ENCODE measurements around the gene OSBPL2. TPM values are rescaled to one million over a fixed set of nuclear protein-coding genes. Genes with fewer than 3 reads are reported as not detected.
A peak's percentile ranks its signal among the peaks of the same experiment; 100 is the strongest.

Gene OSBPL2
- total RNA-seq, 3 donors from 2014 or later (not counting 1 experiment from before 2014, with no cell fraction given) = 77.9 to 112 (median 104) TPM

DNA sequence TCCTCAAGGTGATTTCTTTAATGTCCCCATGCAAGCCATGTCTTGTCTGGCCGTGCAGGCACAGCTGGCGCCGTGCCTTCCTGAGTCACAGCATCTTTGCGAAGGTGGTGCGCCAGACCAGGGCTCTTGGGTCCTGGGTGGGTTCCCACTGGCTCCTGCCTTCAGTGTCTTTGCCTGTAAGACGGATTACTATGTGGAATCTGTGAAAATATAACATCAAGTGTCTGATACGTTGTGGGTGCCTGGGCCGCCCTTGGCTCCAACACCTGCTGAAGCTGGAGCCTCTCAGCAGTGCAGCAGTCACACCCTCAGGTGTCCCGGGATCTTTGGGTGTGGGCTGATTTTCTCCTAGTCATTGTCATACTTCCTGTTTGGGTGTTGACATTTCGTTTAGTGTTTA, 3.2 kb downstream of the OSBPL2 start:
- H3K9me3 ChIP-seq (ENCODE audit: control insufficient read depth, insufficient read depth, low read length) = no peaks in the 10 kb centered on the region
- intact Hi-C loops (cut with micrococcal nuclease) = no loop called here
- H3K27ac Mint-ChIP-seq = peak overlapping the region; percentile 65 to 82
- TF ChIP-seq, protein P1, sequence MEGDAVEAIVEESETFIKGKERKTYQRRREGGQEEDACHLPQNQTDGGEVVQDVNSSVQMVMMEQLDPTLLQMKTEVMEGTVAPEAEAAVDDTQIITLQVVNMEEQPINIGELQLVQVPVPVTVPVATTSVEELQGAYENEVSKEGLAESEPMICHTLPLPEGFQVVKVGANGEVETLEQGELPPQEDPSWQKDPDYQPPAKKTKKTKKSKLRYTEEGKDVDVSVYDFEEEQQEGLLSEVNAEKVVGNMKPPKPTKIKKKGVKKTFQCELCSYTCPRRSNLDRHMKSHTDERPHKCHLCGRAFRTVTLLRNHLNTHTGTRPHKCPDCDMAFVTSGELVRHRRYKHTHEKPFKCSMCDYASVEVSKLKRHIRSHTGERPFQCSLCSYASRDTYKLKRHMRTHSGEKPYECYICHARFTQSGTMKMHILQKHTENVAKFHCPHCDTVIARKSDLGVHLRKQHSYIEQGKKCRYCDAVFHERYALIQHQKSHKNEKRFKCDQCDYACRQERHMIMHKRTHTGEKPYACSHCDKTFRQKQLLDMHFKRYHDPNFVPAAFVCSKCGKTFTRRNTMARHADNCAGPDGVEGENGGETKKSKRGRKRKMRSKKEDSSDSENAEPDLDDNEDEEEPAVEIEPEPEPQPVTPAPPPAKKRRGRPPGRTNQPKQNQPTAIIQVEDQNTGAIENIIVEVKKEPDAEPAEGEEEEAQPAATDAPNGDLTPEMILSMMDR (IDR thresholded peaks at IDR 0.05) = no peak
- no peak overlapping the region for H3K4me3 ChIP-seq (ENCODE audit: low read length)
- no peaks in the 10 kb centered on the region for H3K9me3 Mint-ChIP-seq
- peaks cover 10% of the 10 kb centered on the region for H3K36me3 ChIP-seq (ENCODE audit: control insufficient read depth, insufficient read depth, low read length)
- 90% methylated on average over 10 of the region's 10 CpGs for WGBS (ENCODE audit: insufficient coverage)
- H3K4me3 Mint-ChIP-seq = peak overlapping the region; percentile 61
- ATAC-seq (no peak), DNase-seq (no peak)
- H3K4me1 ChIP-seq (ENCODE audit: control insufficient read depth, insufficient read depth, low read length) = peaks cover 69% of the 10 kb centered on the region
- no peaks in the 10 kb centered on the region for H3K27me3 ChIP-seq (ENCODE audit: control insufficient read depth, insufficient read depth, low read length)
- peaks cover 72% of the 10 kb centered on the region in 2 donors for H3K4me1 Mint-ChIP-seq
- no peaks in the 10 kb centered on the region for H3K27me3 Mint-ChIP-seq (ENCODE audit: low read depth in 2 of 2)
- no peak overlapping the region for H3K27ac ChIP-seq (ENCODE audit: low read length)
- no peaks in the 10 kb centered on the region for H3K36me3 Mint-ChIP-seq

DNA sequence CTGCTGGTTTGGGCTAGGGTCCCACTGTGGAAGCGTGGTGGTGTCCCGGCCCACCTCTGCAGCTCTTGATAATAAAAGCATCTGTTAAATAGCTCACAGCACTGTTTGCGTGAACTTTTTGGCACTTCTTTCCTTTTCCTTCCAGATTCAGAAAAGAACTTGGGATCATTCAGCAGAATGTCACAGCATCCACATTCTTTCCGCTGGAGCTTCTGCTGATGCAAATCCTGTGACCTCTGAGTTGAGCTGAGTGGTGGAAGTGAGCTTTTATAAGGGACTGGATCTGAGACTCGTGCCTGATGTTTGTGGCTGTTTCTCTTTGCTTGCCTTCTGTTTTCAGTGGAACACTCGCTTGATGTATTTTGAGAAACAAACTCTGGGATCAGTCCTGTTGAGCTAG, 3.9 kb downstream of the OSBPL2 start:
- TF ChIP-seq, protein P1 (IDR thresholded peaks at IDR 0.05) = no peak
- Mint-ChIP-seq H3K27me3 (ENCODE audit: low read depth in 2 of 2) (no peaks in the 10 kb centered on the region), H3K27ac (peak overlapping the region; percentile 65 to 82), H3K9me3 (no peaks in the 10 kb centered on the region), H3K4me3 (peak overlapping the region; percentile 52), H3K4me1 (peaks cover 78 to 79% of the 10 kb centered on the region in 2 donors), H3K36me3 (no peaks in the 10 kb centered on the region)
- Histone ChIP-seq H3K4me3 (ENCODE audit: low read length) (no peak overlapping the region), H3K9me3 (ENCODE audit: control insufficient read depth, insufficient read depth, low read length) (no peaks in the 10 kb centered on the region), H3K4me1 (ENCODE audit: control insufficient read depth, insufficient read depth, low read length) (peaks cover 75% of the 10 kb centered on the region), H3K36me3 (ENCODE audit: control insufficient read depth, insufficient read depth, low read length) (peaks cover 10% of the 10 kb centered on the region), H3K27ac (ENCODE audit: low read length) (no peak overlapping the region), H3K27me3 (ENCODE audit: control insufficient read depth, insufficient read depth, low read length) (no peaks in the 10 kb centered on the region)
- ATAC-seq = no peak
- no peak for DNase-seq
- WGBS (ENCODE audit: insufficient coverage) = 95% methylated on average over 6 of the region's 6 CpGs
- intact Hi-C loops (cut with micrococcal nuclease) = no loop called here

- intact Hi-C loops (cut with micrococcal nuclease) = no loop called here
- H3K36me3 ChIP-seq (ENCODE audit: control insufficient read depth, insufficient read depth, low read length) = peaks cover 10% of the 10 kb centered on the region
- DNase-seq = no peak
Observed at GRCh38 chr20:62243106-62243505, 4.8 kb downstream of the OSBPL2 start.

More at GRCh38 chr20:62243106-62243505, 4.8 kb downstream of the OSBPL2 start:
- no peaks in the 10 kb centered on the region for H3K9me3 ChIP-seq (ENCODE audit: control insufficient read depth, insufficient read depth, low read length)
- no peak overlapping the region for H3K4me3 ChIP-seq (ENCODE audit: low read length)
- no peaks in the 10 kb centered on the region for H3K27me3 ChIP-seq (ENCODE audit: control insufficient read depth, insufficient read depth, low read length)
- no peaks in the 10 kb centered on the region for H3K27me3 Mint-ChIP-seq (ENCODE audit: low read depth in 2 of 2)
- peaks cover 70% of the 10 kb centered on the region for H3K4me1 ChIP-seq (ENCODE audit: control insufficient read depth, insufficient read depth, low read length)
- no peak overlapping the region for H3K4me3 Mint-ChIP-seq
- ATAC-seq = no peak
- H3K27ac ChIP-seq (ENCODE audit: low read length) = no peak overlapping the region
- WGBS (ENCODE audit: insufficient coverage) = 87% methylated on average over 22 of the region's 22 CpGs
- no peaks in the 10 kb centered on the region for H3K9me3 Mint-ChIP-seq
- H3K36me3 Mint-ChIP-seq = no peaks in the 10 kb centered on the region
- TF ChIP-seq, protein P1 (IDR thresholded peaks at IDR 0.05) = no peak
- peaks cover 74 to 75% of the 10 kb centered on the region in 2 donors for H3K4me1 Mint-ChIP-seq
- H3K27ac Mint-ChIP-seq = peak overlapping the region; percentile 65 to 82
